ENCODE results near the gene TBXAS1.
A peak's percentile ranks its signal among the peaks of the same experiment; 100 is the strongest.

TBXAS1 gene
- total RNA-seq, result 3.8 to 25.3 (median 9.3) reads per million in 3 experiments

DNA sequence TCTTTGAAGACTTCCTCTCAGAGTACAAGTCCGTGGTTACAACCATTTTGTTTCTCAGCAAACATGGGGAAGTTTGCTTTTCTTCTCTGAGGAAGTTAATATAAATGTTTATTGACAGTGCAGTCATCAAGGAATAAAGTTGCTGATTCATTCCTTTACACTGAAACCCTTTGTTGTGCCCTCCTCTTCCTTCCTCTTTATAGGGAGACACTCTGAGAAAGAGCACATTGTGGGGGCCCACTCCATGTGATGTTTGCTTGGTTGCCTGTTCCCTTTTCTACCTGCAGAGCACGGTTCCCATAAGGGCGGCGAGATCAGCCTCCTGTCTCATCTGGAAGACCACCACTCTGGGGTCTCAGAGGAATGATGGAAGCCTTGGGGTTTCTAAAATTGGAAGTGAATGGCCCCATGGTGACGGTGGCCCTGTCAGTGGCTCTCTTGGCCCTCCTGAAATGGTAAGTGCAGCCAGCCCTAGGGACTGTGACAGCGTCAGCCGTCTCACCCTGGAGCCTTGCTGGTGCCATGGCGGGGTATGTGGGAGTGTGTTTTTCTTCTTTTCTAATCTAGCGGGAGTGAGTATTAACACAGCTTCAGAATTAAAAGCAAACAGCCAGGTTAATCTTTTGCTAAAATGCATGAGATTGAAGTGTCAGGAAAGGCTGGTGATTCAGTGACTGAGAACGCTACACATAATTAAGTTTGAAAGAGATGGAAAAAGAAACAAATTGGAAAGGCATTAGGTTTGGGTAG is at the start of gene TBXAS1:
TBXAS1 (plus strand) TSS at position 240 of the 750 bp plus-strand sequence; CDS start at position 367, 127 bp downstream.
- peak; percentile 7 for DNase-seq

GRCh38 chr7:139782932-139783331 is 46.1 kb upstream of the TBXAS1 start:
- no peak for DNase-seq

- no peak for DNase-seq
These were observed 45.2 kb upstream of the TBXAS1 start for GRCh38 chr7:139783647-139784385.

DNA sequence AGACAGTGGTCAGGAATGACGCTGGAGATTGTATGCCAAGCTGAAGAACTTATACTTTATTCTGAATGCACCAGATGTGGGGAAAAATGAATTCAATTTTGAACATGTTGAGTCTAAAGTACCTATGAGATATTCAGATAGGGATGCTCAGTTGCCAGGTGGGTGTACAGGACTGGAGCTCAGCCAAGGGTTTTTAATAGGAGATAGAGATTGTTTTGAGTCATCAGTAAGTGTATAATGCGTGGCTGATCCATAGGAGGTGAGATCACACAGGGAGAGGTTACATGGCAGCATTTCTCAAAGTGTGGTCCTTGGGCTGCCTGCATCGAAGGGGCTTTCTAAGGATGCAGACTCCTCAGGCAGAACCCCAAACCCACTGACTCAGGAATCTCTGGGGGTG is 44.4 kb upstream of the TBXAS1 start:
- no peak for DNase-seq

GRCh38 chr7:139791316-139791715 is 37.7 kb upstream of the TBXAS1 start:
- no peak for DNase-seq

- DNase-seq, result no peak
These were observed 31.5 kb upstream of the TBXAS1 start for GRCh38 chr7:139797607-139798006.

DNA sequence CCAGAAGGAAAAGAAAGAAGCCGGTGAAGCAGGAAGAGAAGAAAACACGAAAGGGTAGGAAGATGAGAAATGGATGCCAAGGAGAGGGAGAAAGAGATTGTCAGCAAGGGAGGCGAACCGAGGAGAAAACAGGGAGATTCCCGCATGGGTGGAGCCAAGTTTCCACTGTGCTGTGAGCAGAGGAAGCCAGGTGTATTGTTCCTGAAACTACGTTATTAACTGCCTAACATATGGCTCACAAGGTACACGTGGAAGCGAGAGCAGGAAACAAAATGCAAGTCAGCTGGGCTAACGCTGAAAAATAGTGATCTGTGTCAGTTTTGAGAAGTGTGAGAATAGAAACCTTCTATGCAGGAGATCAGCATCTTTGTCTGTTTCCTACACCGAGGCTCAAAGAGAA is 30.8 kb upstream of the TBXAS1 start:
- DNase-seq, result no peak

GRCh38 chr7:139798892-139799291 is 30.2 kb upstream of the TBXAS1 start:
- DNase-seq, result no peak

DNA sequence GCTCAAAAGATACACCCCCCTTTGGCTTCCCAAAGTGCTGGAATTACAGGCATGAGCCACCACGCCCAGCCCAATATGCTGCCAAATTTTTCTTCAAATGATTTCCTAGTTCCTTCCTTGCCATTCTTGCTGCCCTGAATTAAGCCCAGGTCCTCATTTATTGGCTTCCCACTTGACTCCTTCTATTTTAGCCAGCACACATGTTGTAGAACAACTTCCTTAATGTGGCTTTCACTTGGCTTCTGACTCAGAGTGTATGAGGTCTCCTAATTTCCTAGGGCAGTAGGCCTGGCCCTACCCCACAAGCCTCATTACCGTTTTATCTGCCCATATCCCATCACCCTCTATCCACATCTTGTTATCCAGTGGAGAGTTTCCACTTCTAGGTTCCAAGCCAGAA is 29.5 kb upstream of the TBXAS1 start:
- no peak for DNase-seq

- DNase-seq, result no peak
These were observed 24.5 kb upstream of the TBXAS1 start for GRCh38 chr7:139804571-139804970.

DNA sequence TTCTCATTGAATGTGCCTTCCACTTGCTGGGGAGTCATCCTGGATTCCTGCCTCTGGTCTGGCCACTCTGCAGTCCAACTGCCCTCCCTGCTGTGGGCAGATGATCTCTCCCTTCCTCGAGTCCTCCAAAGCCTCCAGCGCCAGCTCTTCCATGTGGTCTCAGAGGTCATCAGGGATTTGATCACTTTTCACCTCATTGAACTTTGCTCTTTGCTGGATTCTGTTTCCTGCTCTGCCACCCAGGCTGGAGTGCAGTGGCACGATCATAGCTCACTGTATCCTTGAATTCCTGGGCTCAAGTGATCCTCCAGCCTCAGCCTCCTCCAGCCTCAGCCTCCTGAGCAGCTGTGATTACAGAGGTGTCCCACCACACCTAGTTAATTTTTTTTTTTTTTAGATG is 22.1 kb upstream of the TBXAS1 start:
- DNase-seq, result no peak

DNA sequence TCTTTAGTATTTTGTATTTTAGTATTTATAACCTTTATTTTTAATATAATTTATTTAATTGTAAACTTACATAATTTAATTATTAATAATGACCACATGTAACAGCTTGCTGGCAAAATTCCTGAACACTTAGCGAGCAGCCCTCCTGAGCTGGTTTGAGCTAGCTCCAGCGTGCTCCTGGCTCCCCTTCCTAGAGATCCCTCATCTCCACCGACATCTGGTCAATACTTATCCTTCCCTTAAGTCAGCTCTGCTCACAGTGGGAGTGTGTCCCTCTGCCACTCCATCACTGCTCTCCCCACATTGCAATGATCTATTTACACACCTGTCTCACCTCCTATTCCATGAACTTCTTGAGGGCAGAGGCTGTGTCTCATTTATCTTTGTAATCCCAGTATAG is 20.6 kb upstream of the TBXAS1 start:
- DNase-seq, result no peak

- no peak for DNase-seq
These were observed 20.1 kb upstream of the TBXAS1 start for GRCh38 chr7:139808846-139809442.

DNA sequence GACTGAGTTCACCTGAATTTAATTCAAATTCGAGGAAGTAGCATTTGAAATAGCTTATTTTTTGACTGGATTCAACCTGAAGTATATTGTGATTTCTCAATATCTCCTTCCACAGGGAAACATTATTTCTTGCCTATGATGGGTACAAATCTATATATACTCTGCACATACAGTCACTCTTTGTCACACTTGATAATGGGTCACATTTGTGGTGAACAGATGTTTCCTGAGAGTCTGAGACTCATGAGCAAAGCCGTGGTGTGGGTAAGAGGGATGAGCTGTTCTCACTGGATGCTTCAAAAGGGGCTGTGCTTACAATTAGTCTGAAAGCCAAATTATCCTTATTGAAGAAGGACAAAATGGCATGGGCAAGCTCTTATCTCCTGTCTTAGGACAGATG is 18.0 kb upstream of the TBXAS1 start:
- DNase-seq, result no peak

DNA sequence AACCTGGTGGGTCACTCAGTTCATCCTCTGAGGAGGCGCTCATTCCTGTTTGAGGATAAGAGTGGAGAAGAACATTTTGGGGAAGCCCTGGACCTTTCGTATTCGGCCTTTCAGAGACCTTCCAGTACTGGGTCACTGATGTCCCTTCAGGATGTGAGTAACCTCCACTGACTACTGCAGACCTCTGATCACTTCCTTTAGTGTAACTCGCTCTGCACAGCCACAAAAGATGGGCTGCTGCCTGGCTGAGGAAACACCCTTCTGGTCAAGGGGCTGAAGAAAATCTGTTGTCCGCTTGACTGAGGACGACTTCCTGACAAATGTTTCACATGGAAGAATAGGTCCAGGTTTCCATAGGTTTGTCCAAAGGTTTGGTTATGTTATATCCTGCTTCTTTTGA is 15.9 kb upstream of the TBXAS1 start:
- DNase-seq, result no peak

- DNase-seq, result no peak
These were observed 15.4 kb upstream of the TBXAS1 start for GRCh38 chr7:139813689-139814088.

GRCh38 chr7:139817249-139817648 is 11.8 kb upstream of the TBXAS1 start:
- no peak for DNase-seq

DNA sequence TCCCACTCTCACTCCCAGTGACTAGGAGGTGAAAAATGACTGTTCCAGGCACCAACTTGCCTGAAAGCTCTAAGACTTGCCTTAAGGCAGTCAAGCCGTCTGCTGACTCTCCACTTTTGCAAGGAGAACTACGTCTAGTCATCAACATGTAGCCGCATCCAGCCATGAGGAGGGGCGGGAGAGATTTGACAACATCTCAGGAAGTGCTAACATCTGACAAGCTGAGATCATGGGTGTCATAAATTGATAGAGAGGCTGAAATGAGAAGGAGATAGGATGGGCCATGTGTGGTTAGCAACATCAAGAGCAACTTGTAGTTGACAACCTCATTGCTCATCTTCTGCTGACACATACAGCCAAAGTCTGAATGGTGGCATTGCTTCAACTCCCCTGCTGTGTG is 9.0 kb upstream of the TBXAS1 start:
- DNase-seq, result no peak

DNA sequence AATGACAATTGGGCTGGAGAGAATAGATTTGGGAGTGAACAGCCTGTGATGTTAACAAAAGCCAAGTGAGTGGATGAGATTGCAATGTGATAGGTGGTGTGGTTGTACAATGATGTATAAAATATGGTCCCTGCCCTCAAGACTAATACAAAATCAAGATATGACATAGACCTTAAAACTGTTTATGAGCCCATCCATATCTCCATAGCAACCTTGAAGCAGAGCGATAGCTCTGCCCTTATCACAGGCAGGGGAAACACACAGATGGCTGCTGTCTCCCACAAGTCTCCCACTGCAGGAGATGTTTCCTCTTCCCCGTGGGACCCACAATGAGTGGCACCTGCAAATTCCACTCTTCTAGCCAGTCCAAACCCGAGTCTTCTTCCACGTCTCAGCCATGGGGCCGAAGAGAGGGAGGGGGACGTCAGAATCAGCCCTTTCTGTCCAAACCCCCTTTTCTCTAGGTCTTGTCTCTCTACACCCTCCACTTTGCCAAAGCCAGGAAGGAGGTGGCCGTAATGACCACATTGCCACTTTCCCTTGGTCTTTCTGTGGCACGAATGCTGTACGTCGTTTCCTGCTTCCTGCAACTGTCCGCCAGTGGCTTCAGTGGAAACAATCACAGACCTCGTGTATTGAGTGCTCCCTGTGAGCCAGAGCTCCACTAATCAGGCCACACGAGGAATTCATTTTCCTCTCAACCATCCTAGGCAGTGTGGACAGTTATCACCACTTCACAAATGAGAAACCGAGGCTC is 7.5 kb upstream of the TBXAS1 start:
- DNase-seq, result no peak

DNA sequence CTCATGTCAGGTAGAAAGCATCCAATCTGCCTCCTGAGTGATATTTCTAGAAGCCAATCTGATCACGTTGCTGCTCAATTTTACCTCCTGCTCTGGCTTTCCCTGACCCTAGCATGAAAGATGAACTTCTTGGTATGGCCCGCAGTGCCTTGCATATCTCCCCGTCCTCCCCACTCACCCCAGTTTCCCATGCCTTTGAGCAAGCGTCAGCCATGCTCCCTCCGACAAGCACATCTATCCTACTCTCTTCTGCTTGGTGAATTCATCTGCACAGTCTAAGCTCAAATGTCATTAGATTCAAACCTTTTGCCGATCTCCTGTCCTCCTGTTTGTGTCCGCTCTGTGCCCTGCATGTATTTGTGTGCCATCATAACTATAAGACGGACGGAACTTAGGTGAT is 6.2 kb upstream of the TBXAS1 start:
- DNase-seq, result no peak

DNA sequence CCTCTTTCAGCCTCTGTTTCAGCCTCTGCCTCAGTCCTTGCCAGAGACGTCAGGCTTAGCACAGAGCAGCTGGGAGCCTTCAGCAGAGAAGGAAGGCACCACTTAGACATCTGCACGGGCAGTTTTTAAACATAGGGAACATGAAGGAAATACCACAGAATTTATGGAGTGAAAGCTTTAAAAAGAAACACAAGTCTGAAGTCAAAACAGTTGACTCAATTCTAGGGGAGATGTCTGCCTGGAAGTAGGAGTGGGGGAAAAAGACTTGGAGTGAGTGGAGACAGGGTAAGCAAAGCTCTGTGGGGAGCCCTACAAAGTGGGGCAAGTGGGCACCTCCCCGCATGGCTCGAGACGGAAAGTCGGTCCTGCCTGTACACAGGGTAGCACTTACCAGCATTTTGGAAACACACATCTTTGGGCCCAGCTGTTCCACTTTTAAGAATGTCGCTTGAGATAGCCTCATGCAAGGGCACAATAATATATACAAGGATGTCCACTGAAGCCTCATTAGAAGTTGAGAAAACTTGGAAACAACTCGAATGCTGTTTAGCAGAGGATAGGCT is 5.0 kb upstream of the TBXAS1 start:
- no peak for DNase-seq

GRCh38 chr7:139825666-139826290 is 3.3 kb upstream of the TBXAS1 start:
- no peak for DNase-seq
